Rectal smooth muscle tissue (tissue), 1 donor: ENCODE results near the gene AKAP12.
"Not testable (repeated sequence)": the region's sequence is repeated elsewhere in the genome, so short reads cannot be mapped to it uniquely, and the experiment has no call there.

ENCODE experiments used
- H3K27ac ChIP-seq: one replicate; pipeline ENCODE4 v1.7.0; 2013; ENCODE audit warnings: low read depth, low read length, inconsistent platforms
- H3K27me3 ChIP-seq: one replicate; pipeline ENCODE4 v1.7.0; 2013; ENCODE audit warnings: low read length; ENCODE audit not compliant: control insufficient read depth, insufficient read depth
- H3K36me3 ChIP-seq: one replicate; pipeline ENCODE4 v1.7.0; 2013; ENCODE audit warnings: low read length; ENCODE audit not compliant: control insufficient read depth, insufficient read depth
- H3K4me1 ChIP-seq: one replicate; pipeline ENCODE4 v1.7.0; 2013; ENCODE audit warnings: low read length; ENCODE audit not compliant: control insufficient read depth, insufficient read depth
- H3K4me3 ChIP-seq: one replicate; pipeline ENCODE4 v1.7.0; 2013; ENCODE audit warnings: low read length
- H3K9ac ChIP-seq: one replicate; pipeline ENCODE4 v1.7.0; 2013; ENCODE audit warnings: low read length

The AKAP12 gene

GRCh38 chr6:151341476-151342195, 101.9 kb downstream of the AKAP12 start:
- Histone ChIP-seq H3K4me3 (no peak overlapping the region), H3K27ac (no peak overlapping the region), H3K36me3 (no peaks in the 10 kb centered on the region), H3K4me1 (peaks cover 9% of the 10 kb centered on the region), H3K9ac (no peak overlapping the region), H3K27me3 (no peaks in the 10 kb centered on the region)

GRCh38 chr6:151342750-151343149, 103.0 kb downstream of the AKAP12 start:
- not testable (repeated sequence) for H3K4me3 ChIP-seq, H3K27ac ChIP-seq, H3K36me3 ChIP-seq, H3K9ac ChIP-seq, H3K27me3 ChIP-seq, H3K4me1 ChIP-seq

GRCh38 chr6:151349651-151350270, 110.0 kb downstream of the AKAP12 start:
- H3K9ac ChIP-seq, result no peak overlapping the region
- H3K27me3 ChIP-seq, result no peaks in the 10 kb centered on the region
- no peak overlapping the region for H3K27ac ChIP-seq
- H3K4me1 ChIP-seq, result peaks cover 9% of the 10 kb centered on the region
- no peak overlapping the region for H3K4me3 ChIP-seq
- peaks cover 12% of the 10 kb centered on the region for H3K36me3 ChIP-seq

- no peak overlapping the region for H3K4me3 ChIP-seq
- no peak overlapping the region for H3K9ac ChIP-seq
- peaks cover 9% of the 10 kb centered on the region for H3K4me1 ChIP-seq
- H3K27me3 ChIP-seq, result no peaks in the 10 kb centered on the region
- peaks cover 12% of the 10 kb centered on the region for H3K36me3 ChIP-seq
- H3K27ac ChIP-seq, result no peak overlapping the region
These were observed 110.8 kb downstream of the AKAP12 start for GRCh38 chr6:151350442-151351145.

- peaks cover 12% of the 10 kb centered on the region for H3K36me3 ChIP-seq
- H3K27me3 ChIP-seq, result no peaks in the 10 kb centered on the region
- H3K4me3 ChIP-seq, result no peak overlapping the region
- peaks cover 2% of the 10 kb centered on the region for H3K4me1 ChIP-seq
- H3K9ac ChIP-seq, result no peak overlapping the region
- H3K27ac ChIP-seq, result no peak overlapping the region
These were observed 111.5 kb downstream of the AKAP12 start for GRCh38 chr6:151351146-151351700.

GRCh38 chr6:151351731-151352130, 112.0 kb downstream of the AKAP12 start:
- H3K36me3 ChIP-seq, result peaks cover 12% of the 10 kb centered on the region
- H3K9ac ChIP-seq, result no peak overlapping the region
- H3K27me3 ChIP-seq, result no peaks in the 10 kb centered on the region

GRCh38 chr6:151352410-151353396, 112.9 kb downstream of the AKAP12 start:
- Histone ChIP-seq H3K4me3 (no peak overlapping the region), H3K36me3 (peaks cover 12% of the 10 kb centered on the region), H3K9ac (no peak overlapping the region)

More at GRCh38 chr6:151351731-151352130, 112.0 kb downstream of the AKAP12 start:
- H3K4me1 ChIP-seq, result no peaks in the 10 kb centered on the region
- H3K27ac ChIP-seq, result no peak overlapping the region
- no peak overlapping the region for H3K4me3 ChIP-seq

GRCh38 chr6:151353795-151354194, 114.0 kb downstream of the AKAP12 start:
- H3K4me1 ChIP-seq, result no peaks in the 10 kb centered on the region
- H3K9ac ChIP-seq, result no peak overlapping the region
- H3K27me3 ChIP-seq, result no peaks in the 10 kb centered on the region
- H3K27ac ChIP-seq, result no peak overlapping the region
- H3K4me3 ChIP-seq, result no peak overlapping the region
- peaks cover 12% of the 10 kb centered on the region for H3K36me3 ChIP-seq

More at GRCh38 chr6:151352410-151353396, 112.9 kb downstream of the AKAP12 start:
- H3K27me3 ChIP-seq, result no peaks in the 10 kb centered on the region
- H3K4me1 ChIP-seq, result no peaks in the 10 kb centered on the region
- H3K27ac ChIP-seq, result peak overlapping the region; percentile 14

GRCh38 chr6:151356983-151357382, 117.2 kb downstream of the AKAP12 start:
- not testable (repeated sequence) for H3K27me3 ChIP-seq, H3K36me3 ChIP-seq, H3K4me1 ChIP-seq, H3K4me3 ChIP-seq, H3K9ac ChIP-seq
- peak overlapping the region; percentile 10 for H3K27ac ChIP-seq

- Histone ChIP-seq H3K9ac (no peak overlapping the region), H3K4me3 (no peak overlapping the region), H3K27ac (no peak overlapping the region), H3K4me1 (no peaks in the 10 kb centered on the region), H3K27me3 (no peaks in the 10 kb centered on the region), H3K36me3 (no peaks in the 10 kb centered on the region)
These were observed 118.1 kb downstream of the AKAP12 start for GRCh38 chr6:151357758-151358436.

GRCh38 chr6:151358475-151358874, 118.7 kb downstream of the AKAP12 start:
- Histone ChIP-seq H3K27ac (no peak overlapping the region), H3K4me3 (no peak overlapping the region), H3K27me3 (no peaks in the 10 kb centered on the region), H3K36me3 (no peaks in the 10 kb centered on the region), H3K9ac (no peak overlapping the region), H3K4me1 (no peaks in the 10 kb centered on the region)
